PC-3 (cell line): ENCODE data around the gene MAP2. TPM values are rescaled to one million over a fixed set of nuclear protein-coding genes. Genes with fewer than 3 reads are reported as not detected.

Experiments used
- ATAC-seq: fragments of 200-7000 bp; cut with Tn5 transposase; 2 replicates; pipeline ENCODE4 v1.9.1; 2020; ENCODE audit warnings: mild to moderate bottlenecking, moderate library complexity
- BruUV-seq: library from RNA; stranded (reverse); fragments of 400-500 nt; replicated peaks from 2 replicates; lab custom pipeline; 2021; lab: Mats Ljungman, UMichigan
- CTCF ChIA-PET: fragments of 300-600 bp; sonication (Branson Sonifier 250); formaldehyde crosslinking; loops from one replicate; lab custom pipeline; 2022; ENCODE audit warnings: antibody characterized with exemption; lab: Charles Lee
- POLR2A ChIA-PET: fragments of 300-600 bp; sonication (Branson Sonifier 250); formaldehyde crosslinking; loops from one replicate; lab custom pipeline; 2022; ENCODE audit warnings: antibody characterized with exemption; ENCODE audit not compliant: unreplicated experiment; lab: Charles Lee
- DNase-seq: peaks from one replicate; pipeline ENCODE4 v3.0.0-alpha.2; 2015
- H2AFZ ChIP-seq: fragments of 300-600 bp; sonication (generic); 2 replicates; pipeline ENCODE4 v1.6.0; 2016; ENCODE audit warnings: antibody characterized with exemption, low read length
- H3F3A ChIP-seq: fragments of 300-600 bp; sonication (generic); one replicate; pipeline ENCODE4 v1.6.0; 2017; ENCODE audit warnings: antibody characterized with exemption, low read length, control low read depth, mild to moderate bottlenecking; ENCODE audit not compliant: unreplicated experiment
- H3K27ac ChIP-seq: fragments of 300-600 bp; sonication (generic); 2 replicates; pipeline ENCODE4 v1.5.1; 2016; ENCODE audit warnings: mild to moderate bottlenecking, low read length
- H3K27me3 ChIP-seq: fragments of 300-600 bp; sonication (generic); 2 replicates; pipeline ENCODE4 v1.6.1; 2016; ENCODE audit warnings: low read length, mixed read lengths
- H3K36me3 ChIP-seq: fragments of 300-600 bp; sonication (generic); 2 replicates; pipeline ENCODE4 v1.6.1; 2016; ENCODE audit warnings: low read depth, mixed run types, low read length, mixed read lengths
- H3K4me1 ChIP-seq: fragments of 300-600 bp; sonication (generic); 2 replicates; pipeline ENCODE4 v1.5.1; 2016; ENCODE audit warnings: low read length; ENCODE audit not compliant: insufficient read depth
- H3K4me2 ChIP-seq: fragments of 300-600 bp; sonication (generic); 2 replicates; pipeline ENCODE4 v1.6.0; 2016; ENCODE audit warnings: low read length
- H3K4me3 ChIP-seq: fragments of 300-600 bp; sonication (generic); 2 replicates; pipeline ENCODE4 v1.5.1; 2016; ENCODE audit warnings: mild to moderate bottlenecking, low read length, mixed read lengths
- H3K79me2 ChIP-seq: fragments of 300-600 bp; sonication (generic); 2 replicates; pipeline ENCODE4 v1.6.1; 2017; ENCODE audit warnings: low read length, mixed read lengths
- H3K9ac ChIP-seq: fragments of 300-600 bp; sonication (generic); 2 replicates; pipeline ENCODE4 v1.6.0; 2016; ENCODE audit warnings: mild to moderate bottlenecking, low read length
- H3K9me2 ChIP-seq: fragments of 300-600 bp; sonication (generic); replicated peaks from 2 replicates; pipeline ENCODE4 v1.6.1; 2016; ENCODE audit warnings: mixed run types, low read length, mixed read lengths
- H3K9me3 ChIP-seq: fragments of 300-600 bp; sonication (generic); 2 replicates; pipeline ENCODE4 v1.6.1; 2016; ENCODE audit warnings: low read length, mixed read lengths
- H4K20me1 ChIP-seq: fragments of 300-600 bp; sonication (generic); 2 replicates; pipeline ENCODE4 v1.6.1; 2016; ENCODE audit warnings: low read length, mixed read lengths
- CTCF ChIP-seq: fragments of 300-600 bp; sonication (generic); conservative IDR thresholded peaks from 2 replicates; pipeline ENCODE4 v1.5.1; 2017; ENCODE audit warnings: antibody characterized with exemption, low read depth, mild to moderate bottlenecking, low read length
- EZH2 ChIP-seq: fragments of 300-600 bp; sonication (generic); IDR thresholded peaks from one replicate; pipeline ENCODE4 v1.6.1; 2017; ENCODE audit warnings: antibody characterized with exemption, mild to moderate bottlenecking, low read length; ENCODE audit not compliant: unreplicated experiment
- EZH2phosphoT487 ChIP-seq: fragments of 300-600 bp; sonication (generic); IDR thresholded peaks from 2 replicates; pipeline ENCODE4 v1.6.1; 2018; ENCODE audit warnings: mild to moderate bottlenecking, antibody characterized with exemption, low read length, borderline replicate concordance
- intact Hi-C: fragments of 100-400 bp; cut with micrococcal nuclease; formaldehyde crosslinking; loops from 2 replicates; pipeline ENCODE4 v1.9.0; 2023
- total RNA-seq: library from RNA; depleted of rRNA; stranded (reverse); fragments of >200 nt; gene quantifications from 2 replicates; pipeline ENCODE4 v1.2.3, GENCODE V29; 2014

MAP2 gene
- total RNA-seq, 1 experiment from 2014 or later, result 2.1 TPM

DNA sequence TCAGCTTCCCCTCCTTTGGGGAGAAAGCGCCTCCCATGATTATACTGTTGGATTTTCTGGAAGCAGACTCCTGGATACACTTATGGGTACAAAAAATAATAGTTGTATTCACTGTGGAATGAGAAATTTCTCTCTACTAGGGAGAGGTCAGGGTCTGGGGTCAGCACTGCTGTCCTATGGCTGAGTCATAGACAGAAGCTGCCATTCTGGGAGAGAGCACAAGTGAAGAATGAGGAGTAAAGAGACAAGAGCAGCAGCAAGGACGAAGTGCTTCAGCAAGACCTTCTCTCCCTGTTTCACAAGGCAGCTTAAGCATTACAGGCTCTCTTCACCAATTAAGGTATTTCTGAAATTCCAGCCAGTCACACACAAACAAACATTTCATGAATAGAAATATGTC is 337.7 kb downstream of the MAP2 start:
- Histone ChIP-seq H3K9ac (no peak overlapping the region), H3K27me3 (no peaks in the 10 kb centered on the region), H3K79me2 (no peaks in the 10 kb centered on the region), H3K4me2 (no peak overlapping the region), H3K36me3 (no peaks in the 10 kb centered on the region), H3K9me2 (no peaks in the 10 kb centered on the region), H3K9me3 (no peaks in the 10 kb centered on the region), H3K4me3 (no peak overlapping the region), H4K20me1 (no peaks in the 10 kb centered on the region), H2AFZ (no peak overlapping the region), H3K4me1 (no peaks in the 10 kb centered on the region), H3F3A (no peaks in the 10 kb centered on the region), H3K27ac (no peak overlapping the region)
- no TSS peak for BruUV-seq
- TF ChIP-seq EZH2phosphoT487 (no peak), CTCF (no peak), EZH2 (no peak)
- DNase-seq (no peak), ATAC-seq (no peak)
- intact Hi-C loops, result no loop called here
- ChIA-PET CTCF (no interaction called here), POLR2A (no interaction called here)

GRCh38 chr2:209762563-209762962 is 338.7 kb downstream of the MAP2 start:
- no peaks in the 10 kb centered on the region for H3K36me3 ChIP-seq
- H3K27ac ChIP-seq, result no peak overlapping the region
- POLR2A ChIA-PET, result no interaction called here
- H3K4me1 ChIP-seq, result no peaks in the 10 kb centered on the region
- H4K20me1 ChIP-seq, result no peaks in the 10 kb centered on the region
- H3K9me2 ChIP-seq, result no peaks in the 10 kb centered on the region
- H3K4me2 ChIP-seq, result no peak overlapping the region
- H3K9me3 ChIP-seq, result no peaks in the 10 kb centered on the region
- CTCF ChIA-PET, result no interaction called here
- DNase-seq (no peak), ATAC-seq (no peak)
- H3K27me3 ChIP-seq, result no peaks in the 10 kb centered on the region
- no peak overlapping the region for H3K4me3 ChIP-seq
- BruUV-seq, result no TSS peak
- H3K79me2 ChIP-seq, result no peaks in the 10 kb centered on the region
- intact Hi-C loops, result no loop called here
- H2AFZ ChIP-seq, result no peak overlapping the region
- TF ChIP-seq EZH2phosphoT487, result no peak
- H3F3A ChIP-seq, result no peaks in the 10 kb centered on the region
- H3K9ac ChIP-seq, result no peak overlapping the region

DNA sequence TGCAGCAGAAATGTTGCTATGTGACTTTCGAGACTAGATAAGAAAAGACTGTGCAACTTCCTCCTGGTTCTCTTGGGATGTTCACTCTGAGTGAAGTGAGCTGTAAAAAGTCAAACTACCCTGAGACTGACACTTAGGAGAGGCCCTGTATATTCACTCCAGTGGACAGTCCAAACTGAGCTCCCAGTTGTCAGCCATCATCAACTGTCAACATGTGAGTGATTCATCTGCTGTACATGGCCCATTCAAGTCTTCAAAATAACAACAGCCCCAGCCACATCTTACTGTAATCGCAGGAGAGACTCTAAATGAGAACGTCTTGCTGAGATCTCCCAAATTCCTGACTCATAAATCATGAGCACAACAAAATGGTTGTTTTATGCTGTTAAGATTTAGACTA is 339.3 kb downstream of the MAP2 start:
- H3K9ac ChIP-seq, result no peak overlapping the region
- H3K36me3 ChIP-seq, result no peaks in the 10 kb centered on the region
- H3K4me3 ChIP-seq, result no peak overlapping the region
- TF ChIP-seq EZH2, result no peak
- TF ChIP-seq EZH2phosphoT487, result no peak
- TF ChIP-seq CTCF, result no peak
- no peaks in the 10 kb centered on the region for H4K20me1 ChIP-seq
- POLR2A ChIA-PET, result no interaction called here
- no peaks in the 10 kb centered on the region for H3K4me1 ChIP-seq
- no TSS peak for BruUV-seq
- no peaks in the 10 kb centered on the region for H3F3A ChIP-seq
- intact Hi-C loops, result no loop called here
- DNase-seq, result no peak
- no peak overlapping the region for H3K4me2 ChIP-seq
- H2AFZ ChIP-seq, result no peak overlapping the region
- no peaks in the 10 kb centered on the region for H3K9me3 ChIP-seq
- H3K27me3 ChIP-seq, result no peaks in the 10 kb centered on the region
- H3K79me2 ChIP-seq, result no peaks in the 10 kb centered on the region
- H3K9me2 ChIP-seq, result no peaks in the 10 kb centered on the region
- CTCF ChIA-PET, result no interaction called here
- no peak overlapping the region for H3K27ac ChIP-seq
- ATAC-seq, result no peak
